GM12891 (cell line): ENCODE data around the gene POLR2J.
"Not testable (repeated sequence)": the region's sequence is repeated elsewhere in the genome, so short reads cannot be mapped to it uniquely, and the experiment has no call there.

Experiments
- DNase-seq: peaks from one replicate; pipeline ENCODE4 v3.0.0; 2011; ENCODE audit warnings: low spot score; ENCODE audit not compliant: insufficient read length
- FAIRE-seq: peaks from 2 replicates; lab custom pipeline; 2011; peaks lifted over from hg19 to GRCh38; lab: Jason Lieb, UNC

The POLR2J gene

DNA sequence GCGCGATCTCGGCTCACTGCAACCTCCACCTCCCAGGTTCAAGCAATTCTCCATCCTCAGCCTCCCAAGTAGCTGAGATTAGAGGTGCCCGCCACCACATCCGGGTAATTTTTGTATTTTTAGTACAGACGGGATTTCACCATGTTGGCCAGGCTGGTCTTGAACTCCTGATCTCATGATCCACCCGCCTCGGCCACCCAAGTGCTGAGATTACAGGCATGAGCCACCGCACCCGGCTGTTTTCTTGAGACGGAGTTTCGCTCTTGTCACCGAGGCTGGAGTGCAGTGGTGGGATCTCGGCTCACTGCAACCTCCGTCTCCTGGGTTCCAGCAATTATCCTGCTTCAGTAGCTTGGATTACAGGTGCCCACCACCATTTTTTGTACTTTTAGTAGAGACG lies 19.6 kb upstream of the POLR2J start:
- not testable (repeated sequence) for FAIRE-seq, DNase-seq

DNA sequence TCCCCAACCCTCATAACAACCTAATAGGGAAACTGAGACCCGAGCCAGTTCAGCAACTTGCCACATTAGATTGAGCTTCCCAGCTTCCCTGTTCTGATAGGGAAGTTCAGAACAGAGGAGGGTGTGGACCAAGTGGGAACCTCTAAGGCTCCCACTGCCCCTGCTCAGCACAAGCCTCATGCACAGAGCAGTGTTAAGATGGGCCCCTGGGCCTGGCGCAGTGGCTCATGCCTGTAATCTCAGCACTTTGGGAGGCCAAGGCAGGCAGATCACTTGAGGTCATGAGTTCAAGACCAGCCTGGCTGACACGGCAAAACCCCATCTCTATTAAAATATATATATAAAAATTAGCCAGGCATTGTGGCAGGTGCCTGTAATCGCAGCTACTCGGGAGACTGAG lies 18.6 kb upstream of the POLR2J start:
- FAIRE-seq, DNase-seq: not testable (repeated sequence)

DNA sequence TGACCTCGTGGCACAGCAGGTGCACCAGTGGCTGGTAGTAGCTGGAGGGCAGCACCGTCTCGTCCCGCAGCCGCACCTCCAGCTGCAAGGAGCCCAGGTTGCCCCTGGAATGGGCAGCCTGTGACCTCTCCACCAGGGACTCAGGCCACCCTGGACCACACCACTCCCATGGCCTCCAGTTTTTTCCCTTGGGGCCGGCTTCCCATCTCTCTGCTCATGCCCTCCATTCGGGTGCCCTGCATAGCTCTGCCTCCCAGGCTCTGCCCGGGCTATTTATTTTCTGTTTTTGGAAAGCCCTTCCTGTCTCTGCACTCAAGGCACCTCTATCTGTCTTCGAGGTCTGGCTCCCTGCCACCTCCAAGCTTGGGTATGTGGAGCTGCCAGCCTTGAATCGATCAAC lies 18.1 kb upstream of the POLR2J start:
- FAIRE-seq = not testable (repeated sequence)

DNA sequence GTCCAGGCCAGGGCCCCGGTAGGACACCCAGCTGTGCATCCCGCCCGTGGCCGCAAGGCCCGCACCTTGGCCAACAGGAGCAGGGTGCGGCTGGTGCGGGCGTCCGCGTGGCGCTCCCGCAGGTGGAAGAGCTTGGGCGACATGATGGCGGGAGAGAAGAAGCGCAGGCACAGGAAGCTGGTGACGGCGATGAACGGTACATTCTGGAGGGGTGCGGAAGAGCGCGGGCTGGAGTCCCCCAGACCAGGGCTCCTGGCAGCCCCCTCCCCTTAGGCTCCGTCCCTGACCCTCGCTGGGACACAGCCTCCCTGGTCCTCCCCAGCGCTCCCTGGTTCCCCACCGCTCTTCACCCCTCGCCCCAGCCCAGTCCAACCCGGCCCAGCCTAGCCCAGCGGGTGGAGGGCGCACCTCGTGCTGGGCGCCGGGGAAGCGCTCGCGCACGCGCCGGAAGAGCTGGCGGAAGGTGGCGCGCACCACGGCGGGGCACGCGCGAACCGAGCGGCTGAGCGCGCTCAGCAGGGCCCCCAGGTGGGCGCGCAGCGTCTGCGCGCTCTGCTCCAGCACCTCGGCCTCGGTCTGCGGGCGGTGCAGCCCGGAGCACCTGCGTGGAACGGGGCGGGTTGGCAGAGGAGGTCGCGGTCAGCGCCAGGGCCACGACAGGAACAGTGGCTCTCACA lies 15.9 kb upstream of the POLR2J start:
- DNase-seq, FAIRE-seq: not testable (repeated sequence)

More for the DNA sequence above, 18.1 kb upstream of the POLR2J start:
- not testable (repeated sequence) for DNase-seq

GRCh38 chr7:102494026-102494425 lies 15.3 kb upstream of the POLR2J start:
- not testable (repeated sequence) for FAIRE-seq, DNase-seq

GRCh38 chr7:102493220-102493935 lies 14.7 kb upstream of the POLR2J start:
- DNase-seq, FAIRE-seq: not testable (repeated sequence)

DNA sequence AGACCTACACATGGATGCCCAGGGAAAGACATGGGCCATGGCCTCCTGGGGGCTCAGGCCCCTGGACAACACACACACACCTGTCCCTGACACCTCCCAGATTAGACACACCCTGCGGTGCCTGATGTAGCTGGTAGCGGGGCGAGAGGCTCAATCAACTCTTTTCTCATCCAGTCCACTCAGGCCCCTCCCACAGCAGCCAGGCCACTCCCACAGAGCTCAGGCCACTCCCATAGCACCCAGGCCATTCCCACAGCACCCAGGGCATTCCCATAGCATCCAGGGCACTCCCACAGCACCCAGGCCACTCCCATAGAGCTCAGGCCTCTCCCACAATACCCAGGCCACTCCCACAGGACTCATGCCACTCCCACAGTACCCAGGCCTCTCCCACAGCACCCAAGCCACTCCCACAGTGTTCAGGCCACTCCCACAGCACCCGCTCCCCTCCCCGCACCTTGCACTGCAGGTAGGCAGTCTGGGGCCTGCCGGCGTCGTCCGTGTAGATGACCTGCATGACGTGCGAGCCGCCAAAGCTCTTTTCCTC lies 11.9 kb upstream of the POLR2J start:
- DNase-seq, FAIRE-seq: not testable (repeated sequence)

DNA sequence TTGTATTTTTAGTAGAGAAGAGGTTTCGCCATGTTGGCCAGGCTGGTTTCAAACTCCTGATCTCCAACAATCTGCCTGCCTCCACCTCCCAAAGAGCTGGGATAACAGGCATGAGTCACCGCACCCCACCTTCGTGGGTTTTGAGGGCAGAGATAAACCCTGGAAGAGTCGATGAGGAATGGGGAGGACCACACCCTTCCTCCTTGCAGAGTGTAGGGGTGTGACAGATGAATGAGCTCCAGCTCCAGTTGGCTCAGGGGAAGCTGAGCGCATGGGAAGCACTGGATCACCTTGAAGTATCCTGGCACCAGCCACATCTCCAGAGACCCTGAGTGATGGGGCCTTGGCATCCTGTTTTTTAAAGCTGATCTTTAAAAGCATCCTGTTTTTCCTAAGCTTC lies 5.6 kb upstream of the POLR2J start:
- not testable (repeated sequence) for DNase-seq, FAIRE-seq

GRCh38 chr7:102481962-102482361 lies 3.2 kb upstream of the POLR2J start:
- not testable (repeated sequence) for FAIRE-seq, DNase-seq

DNA sequence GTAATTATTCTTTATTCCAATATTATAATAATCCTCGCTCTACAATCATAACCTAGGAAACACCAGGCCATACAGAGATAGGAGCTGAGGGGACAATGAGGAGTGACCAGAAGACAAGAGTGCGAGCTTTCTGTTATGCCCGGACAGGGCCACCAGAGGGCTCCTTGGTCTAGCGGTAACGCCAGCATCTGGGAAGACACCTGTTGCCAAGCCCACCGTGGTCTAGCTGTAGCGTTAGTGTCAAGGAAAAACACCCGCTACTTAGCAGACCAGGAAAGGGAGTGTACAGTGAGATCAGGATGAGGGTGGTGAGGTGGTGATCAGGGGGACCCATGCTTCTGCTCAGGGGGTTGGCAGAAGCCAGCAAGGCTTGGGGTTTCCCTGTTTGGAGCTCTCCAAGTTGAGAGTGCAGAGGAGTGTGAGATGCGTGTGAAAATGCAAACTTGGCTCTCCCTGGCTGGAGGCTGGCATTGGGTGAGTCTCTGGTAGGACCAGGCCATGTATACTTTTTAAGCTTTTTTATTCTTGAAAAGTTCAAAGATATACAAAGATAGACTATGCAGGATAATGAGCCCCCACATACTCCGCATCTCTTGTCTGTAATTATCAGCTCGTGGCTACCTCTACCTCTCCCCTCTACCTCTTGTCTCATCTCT lies 1.4 kb upstream of the POLR2J start:
- DNase-seq, FAIRE-seq: not testable (repeated sequence)

GRCh38 chr7:102479209-102479584 lies 475 bp upstream of the POLR2J start:
- not testable (repeated sequence) for FAIRE-seq, DNase-seq

- not testable (repeated sequence) for DNase-seq, FAIRE-seq
These were observed 3.8 kb downstream of the POLR2J start for GRCh38 chr7:102474736-102475435.

GRCh38 chr7:102474116-102474515 lies 4.6 kb downstream of the POLR2J start:
- FAIRE-seq, DNase-seq: not testable (repeated sequence)
